H9 (cell line): ENCODE measurements around the gene SRCAP. TPM values are rescaled to one million over a fixed set of nuclear protein-coding genes. Genes with fewer than 3 reads are reported as not detected.

Experiments used
- DNase-seq: peaks from one replicate; pipeline ENCODE4 v3.0.0-alpha.2; 2017
- H2AFZ ChIP-seq: one replicate; pipeline ENCODE4 v1.6.1; 2013; ENCODE audit warnings: mild to moderate bottlenecking, low read length, control low read depth, moderate library complexity
- H2AK5ac ChIP-seq: 2 replicates; pipeline ENCODE4 v1.6.1; 2013; ENCODE audit warnings: low read length, control low read depth, mixed read lengths; ENCODE audit not compliant: insufficient read length
- H2BK120ac ChIP-seq: one replicate; pipeline ENCODE4 v1.6.1; 2013; ENCODE audit warnings: low read depth, mild to moderate bottlenecking, low read length, control low read depth, inconsistent platforms; ENCODE audit not compliant: poor library complexity, severe bottlenecking
- H2BK12ac ChIP-seq: 2 replicates; pipeline ENCODE4 v1.6.1; 2013; ENCODE audit warnings: low read length, control low read depth, mixed read lengths, low read depth; ENCODE audit not compliant: insufficient read length
- H2BK15ac ChIP-seq: 2 replicates; pipeline ENCODE4 v1.6.1; 2013; ENCODE audit warnings: low read depth, low read length, control low read depth
- H2BK20ac ChIP-seq: one replicate; pipeline ENCODE4 v1.6.1; 2013; ENCODE audit warnings: low read depth, mild to moderate bottlenecking, low read length, control low read depth, inconsistent platforms; ENCODE audit not compliant: poor library complexity, severe bottlenecking
- H2BK5ac ChIP-seq: 2 replicates; pipeline ENCODE4 v1.6.1; 2013; ENCODE audit warnings: low read length, control low read depth, mixed read lengths; ENCODE audit not compliant: insufficient read length
- H3K14ac ChIP-seq: 2 replicates; pipeline ENCODE4 v1.6.1; 2013; ENCODE audit warnings: low read length, control low read depth; ENCODE audit not compliant: insufficient read depth
- H3K18ac ChIP-seq: 2 replicates; pipeline ENCODE4 v1.6.1; 2013; ENCODE audit warnings: low read depth, mild to moderate bottlenecking, mixed read lengths, low read length, control low read depth; ENCODE audit not compliant: insufficient read length
- H3K23ac ChIP-seq: 2 replicates; pipeline ENCODE4 v1.6.1; 2013; ENCODE audit warnings: low read length, control low read depth, mixed read lengths, low read depth; ENCODE audit not compliant: insufficient read length
- H3K23me2 ChIP-seq: 2 replicates; pipeline ENCODE4 v1.6.1; 2013; ENCODE audit warnings: low read depth, mild to moderate bottlenecking, mixed read lengths, low read length, control low read depth; ENCODE audit not compliant: insufficient read length, poor library complexity, severe bottlenecking
- H3K27ac ChIP-seq: 2 replicates; pipeline ENCODE4 v1.5.1; 2013; ENCODE audit warnings: low read length, control low read depth, mixed read lengths, low read depth; ENCODE audit not compliant: insufficient read length
- H3K27me3 ChIP-seq: 2 replicates; pipeline ENCODE4 v1.6.1; 2013; ENCODE audit warnings: low read length, control low read depth, inconsistent platforms; ENCODE audit not compliant: insufficient read depth
- H3K4ac ChIP-seq: 2 replicates; pipeline ENCODE4 v1.6.1; 2013; ENCODE audit warnings: low read depth, mild to moderate bottlenecking, control low read depth, inconsistent platforms, low read length, moderate library complexity
- H3K4me1 ChIP-seq: 2 replicates; pipeline ENCODE4 v1.6.1; 2013; ENCODE audit warnings: low read length, control low read depth, inconsistent platforms; ENCODE audit not compliant: insufficient read depth
- H3K4me2 ChIP-seq: 2 replicates; pipeline ENCODE4 v1.6.1; 2013; ENCODE audit warnings: low read length, control low read depth, mixed read lengths; ENCODE audit not compliant: insufficient read length, insufficient read depth
- H3K56ac ChIP-seq: 2 replicates; pipeline ENCODE4 v1.6.1; 2013; ENCODE audit warnings: low read depth, mild to moderate bottlenecking, mixed read lengths, low read length, control low read depth; ENCODE audit not compliant: insufficient read length
- H3K79me1 ChIP-seq: 2 replicates; pipeline ENCODE4 v1.6.1; 2013; ENCODE audit warnings: low read depth, mild to moderate bottlenecking, moderate library complexity, low read length, control low read depth, inconsistent platforms; ENCODE audit not compliant: insufficient read depth, poor library complexity, severe bottlenecking
- H3K79me2 ChIP-seq: 2 replicates; pipeline ENCODE4 v1.6.1; 2013; ENCODE audit warnings: low read length, control low read depth, inconsistent platforms; ENCODE audit not compliant: insufficient read depth
- H3K9ac ChIP-seq: 2 replicates; pipeline ENCODE4 v1.6.1; 2013; ENCODE audit warnings: low read length, control low read depth, mixed read lengths; ENCODE audit not compliant: insufficient read length; ENCODE audit errors: extremely low read depth
- H3K9me3 ChIP-seq: one replicate; pipeline ENCODE4 v1.6.1; 2013; ENCODE audit warnings: low read depth, low read length, inconsistent platforms; ENCODE audit not compliant: control insufficient read depth
- H3T11ph ChIP-seq: one replicate; pipeline ENCODE4 v1.6.1; 2013; ENCODE audit warnings: mild to moderate bottlenecking, low read length, control low read depth, inconsistent platforms
- H4K20me1 ChIP-seq: one replicate; pipeline ENCODE4 v1.6.1; 2013; ENCODE audit not compliant: control insufficient read depth, insufficient read length, insufficient read depth
- H4K5ac ChIP-seq: 2 replicates; pipeline ENCODE4 v1.6.1; 2013; ENCODE audit warnings: low read depth, mild to moderate bottlenecking, mixed read lengths, low read length, control low read depth; ENCODE audit not compliant: insufficient read length
- H4K8ac ChIP-seq: replicated peaks from 2 replicates; pipeline ENCODE4 v1.6.1; 2013; ENCODE audit warnings: low read length, control low read depth, mixed read lengths, low read depth; ENCODE audit not compliant: insufficient read length
- H4K91ac ChIP-seq: 2 replicates; pipeline ENCODE4 v1.6.1; 2013; ENCODE audit warnings: low read depth, mild to moderate bottlenecking, moderate library complexity, mixed read lengths, low read length, control low read depth; ENCODE audit not compliant: insufficient read length
- H3K27ac Mint-ChIP-seq, 3 experiments: 2 replicates in 2 of 3; 3 replicates in 1 of 3; pipeline ENCODE4 v1.8.0; 2020 to 2021; ENCODE audit warnings: mixed read lengths in 3 of 3, mild to moderate bottlenecking in 1 of 3, moderate library complexity in 1 of 3
- H3K27me3 Mint-ChIP-seq: 2 replicates; pipeline ENCODE4 v1.8.0; 2021; ENCODE audit warnings: low read depth, mild to moderate bottlenecking, moderate library complexity, mixed read lengths
- H3K36me3 Mint-ChIP-seq, 3 experiments: 2 replicates in 2 of 3; 3 replicates in 1 of 3; pipeline ENCODE4 v1.8.0; 2020 to 2021; ENCODE audit warnings: low read depth in 3 of 3, mixed read lengths in 3 of 3; ENCODE audit not compliant: insufficient read depth in 1 of 3
- H3K4me1 Mint-ChIP-seq, 2 experiments: 2 replicates each; pipeline ENCODE4 v1.8.0; 2020; ENCODE audit warnings: mixed read lengths in 2 of 2
- H3K4me3 Mint-ChIP-seq, 2 experiments: 2 replicates in 1 of 2; 3 replicates in 1 of 2; pipeline ENCODE4 v1.8.0; 2020 to 2021; ENCODE audit warnings: mild to moderate bottlenecking in 2 of 2, mixed read lengths in 2 of 2, moderate library complexity in 1 of 2
- H3K9me3 Mint-ChIP-seq, 2 experiments: 2 replicates in 1 of 2; 3 replicates in 1 of 2; pipeline ENCODE4 v1.8.0; 2020; ENCODE audit warnings: mild to moderate bottlenecking in 2 of 2, mixed read lengths in 2 of 2, moderate library complexity in 1 of 2
- CTCF ChIP-seq: fragments of 200-600 bp; sonication (generic); conservative IDR thresholded peaks from 3 replicates; pipeline ENCODE4 v1.8.0; 2021; ENCODE audit warnings: antibody characterized with exemption, mild to moderate bottlenecking
- WGBS: extraction: QIAGEN DNeasy Blood & Tissue Kit; methylation state at CpG from one replicate; pipeline ENCODE4 v1.1.7; 2013; ENCODE audit warnings: missing lambda C conversion rate, low lambda C conversion rate, mixed read lengths; ENCODE audit not compliant: insufficient read length; ENCODE audit errors: extremely low coverage; 5-methylcytosine and 5-hydroxymethylcytosine counted together
- total RNA-seq: library from RNA; stranded (reverse); gene quantifications from 2 replicates; pipeline ENCODE4 v1.2.1, GENCODE V29; 2021

Gene SRCAP
- total RNA-seq, 1 experiment from 2014 or later: 63.1 TPM

GRCh38 chr16:30744183-30744582 is 45.2 kb downstream of the SRCAP start:
- Histone ChIP-seq H2AFZ (no peak overlapping the region), H2BK120ac (no peak overlapping the region), H3K79me1 (no peaks in the 10 kb centered on the region), H2BK12ac (no peak overlapping the region), H3K27me3 (no peaks in the 10 kb centered on the region), H2AK5ac (no peak overlapping the region), H3K79me2 (no peaks in the 10 kb centered on the region), H3K23ac (no peak overlapping the region), H2BK5ac (no peak overlapping the region), H3K9me3 (no peaks in the 10 kb centered on the region), H2BK20ac (no peak overlapping the region), H4K8ac (no peak overlapping the region), H2BK15ac (no peak overlapping the region), H3K27ac (no peak overlapping the region), H3K9ac (no peak overlapping the region), H3K23me2 (peaks cover 5% of the 10 kb centered on the region), H4K91ac (no peak overlapping the region), H4K5ac (no peak overlapping the region), H3K4me1 (no peaks in the 10 kb centered on the region), H3K4ac (no peak overlapping the region), H3K18ac (no peak overlapping the region), H3T11ph (no peak overlapping the region), H3K56ac (no peak overlapping the region), H4K20me1 (no peaks in the 10 kb centered on the region), H3K4me2 (no peak overlapping the region), H3K14ac (no peak overlapping the region)
- Mint-ChIP-seq H3K27me3 (no peaks in the 10 kb centered on the region), H3K36me3 (peaks cover 0 to 41% (median 21%) of the 10 kb centered on the region in 3 experiments; a peak in 5 of 7 replicates), H3K9me3 (peaks cover 0 to 1% of the 10 kb centered on the region in 2 experiments; a peak in 1 of 5 replicates), H3K4me1 (peaks cover 12 to 28% of the 10 kb centered on the region in 2 experiments), H3K27ac (no peak overlapping the region), H3K4me3 (no peak overlapping the region)
- no peak for DNase-seq
- no peak for TF ChIP-seq CTCF
- WGBS: no CpG with 5 or more reads among the region's 2 CpGs
